ENCODE data around the gene NOC4L. TPM values are rescaled to one million over a fixed set of nuclear protein-coding genes. Genes with fewer than 3 reads are reported as not detected.

The NOC4L gene
- total and polyA plus RNA-seq, 2 donors (not counting 3 experiments of a cell fraction or from before 2014, with no cell fraction given), result 19.4 to 29.4 TPM

DNA sequence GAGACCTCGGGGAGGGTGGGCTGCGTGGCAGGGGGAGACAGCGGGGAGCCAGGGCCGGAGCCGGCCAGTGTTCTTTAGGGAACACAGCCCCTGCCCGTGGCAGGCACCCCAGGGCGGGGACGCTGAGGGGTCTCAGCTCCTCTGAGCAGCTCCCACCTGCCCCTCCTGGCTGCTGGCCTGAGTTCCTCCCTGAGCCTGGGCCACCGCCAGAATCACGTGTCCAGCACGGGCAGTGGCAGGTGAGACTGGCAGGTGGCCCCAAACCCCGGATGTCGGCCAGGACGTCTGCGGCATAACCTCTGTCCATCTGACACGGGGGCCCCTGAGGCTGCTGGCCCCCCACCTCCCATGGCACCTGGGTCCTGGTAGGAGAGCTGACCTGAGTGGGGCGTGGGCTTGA, 25.1 kb downstream of the NOC4L start:
- CTCF ChIA-PET, result no interaction called here
- no peak overlapping the region for H3K9ac ChIP-seq (replicated peaks; ENCODE audit: extremely low read depth, insufficient read depth, low read length)
- FAIRE-seq, result no peak

More for the DNA sequence above, 25.1 kb downstream of the NOC4L start:
- H3K4me1 ChIP-seq (ENCODE audit: control insufficient read depth, extremely low read depth, insufficient read depth, low read length), result no peaks in the 10 kb centered on the region
- no peaks in the 10 kb centered on the region for H3K79me2 ChIP-seq (ENCODE audit: control insufficient read depth, insufficient read depth, low read length)
- intact Hi-C loops (cut with micrococcal nuclease) (no loop called here), dilution Hi-C loops (cut with MboI; ENCODE audit: extremely low pct_ligation_motif_present, low sequenced_read_pairs) (no loop called here)
- peaks cover 0 to 2% of the 10 kb centered on the region in 2 experiments for H3K27me3 ChIP-seq (ENCODE audit: control insufficient read depth in 2 of 2, insufficient read depth in 2 of 2, low read length in 2 of 2)
- no peak overlapping the region for H2AFZ ChIP-seq (ENCODE audit: low read depth, low read length)
- BruUV-seq (replicated peaks), result no TSS peak
- POLR2A ChIA-PET, result no interaction called here
- H3K4me2 ChIP-seq (ENCODE audit: insufficient read depth, low read length), result no peak overlapping the region
- DNase-seq (ENCODE audit: low read depth, low spot score), result no peak
- no peaks in the 10 kb centered on the region for H3K36me3 ChIP-seq (ENCODE audit: control insufficient read depth in 2 of 2, extremely low read depth in 1 of 2, insufficient read depth in 2 of 2, low read length in 2 of 2)
- no peak overlapping the region for H3K4me3 ChIP-seq (replicated peaks in 1 of 3; ENCODE audit: insufficient read depth in 1 of 3, low read depth in 1 of 3, low read length in 3 of 3)
- no peaks in the 10 kb centered on the region for H3K9me1 ChIP-seq (replicated peaks; ENCODE audit: control insufficient read depth, extremely low read depth, insufficient read depth, low read length)
- no peaks in the 10 kb centered on the region for H4K20me1 ChIP-seq (replicated peaks; ENCODE audit: control insufficient read depth, extremely low read depth, insufficient read depth, low read length)
- H3K9me3 ChIP-seq (replicated peaks; ENCODE audit: control insufficient read depth, insufficient read depth, low read length), result no peaks in the 10 kb centered on the region
- H3K27ac ChIP-seq (ENCODE audit: insufficient read depth, low read depth, low read length), result no peak overlapping the region
- TF ChIP-seq, protein P1, sequence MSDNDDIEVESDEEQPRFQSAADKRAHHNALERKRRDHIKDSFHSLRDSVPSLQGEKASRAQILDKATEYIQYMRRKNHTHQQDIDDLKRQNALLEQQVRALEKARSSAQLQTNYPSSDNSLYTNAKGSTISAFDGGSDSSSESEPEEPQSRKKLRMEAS (IDR thresholded peaks at IDR 0.05; ENCODE audit: insufficient read depth, insufficient read length), result no peak
- TF ChIP-seq, protein P2, sequence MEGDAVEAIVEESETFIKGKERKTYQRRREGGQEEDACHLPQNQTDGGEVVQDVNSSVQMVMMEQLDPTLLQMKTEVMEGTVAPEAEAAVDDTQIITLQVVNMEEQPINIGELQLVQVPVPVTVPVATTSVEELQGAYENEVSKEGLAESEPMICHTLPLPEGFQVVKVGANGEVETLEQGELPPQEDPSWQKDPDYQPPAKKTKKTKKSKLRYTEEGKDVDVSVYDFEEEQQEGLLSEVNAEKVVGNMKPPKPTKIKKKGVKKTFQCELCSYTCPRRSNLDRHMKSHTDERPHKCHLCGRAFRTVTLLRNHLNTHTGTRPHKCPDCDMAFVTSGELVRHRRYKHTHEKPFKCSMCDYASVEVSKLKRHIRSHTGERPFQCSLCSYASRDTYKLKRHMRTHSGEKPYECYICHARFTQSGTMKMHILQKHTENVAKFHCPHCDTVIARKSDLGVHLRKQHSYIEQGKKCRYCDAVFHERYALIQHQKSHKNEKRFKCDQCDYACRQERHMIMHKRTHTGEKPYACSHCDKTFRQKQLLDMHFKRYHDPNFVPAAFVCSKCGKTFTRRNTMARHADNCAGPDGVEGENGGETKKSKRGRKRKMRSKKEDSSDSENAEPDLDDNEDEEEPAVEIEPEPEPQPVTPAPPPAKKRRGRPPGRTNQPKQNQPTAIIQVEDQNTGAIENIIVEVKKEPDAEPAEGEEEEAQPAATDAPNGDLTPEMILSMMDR (IDR thresholded peaks at IDR 0.05; ENCODE audit: extremely low read depth in 1 of 2, insufficient read depth in 1 of 2, low read depth in 1 of 2, low read length in 2 of 2), result no peak
- TF ChIP-seq EZH2 (IDR thresholded peaks at IDR 0.05; ENCODE audit: borderline replicate concordance, low read depth, low read length, severe bottlenecking) (no peak), POLR2AphosphoS5 (IDR thresholded peaks at IDR 0.05; ENCODE audit: insufficient read depth, low read depth, low read length) (no peak), FOS (IDR thresholded peaks at IDR 0.05; ENCODE audit: borderline replicate concordance, insufficient read depth, low read length) (no peak), GATA2 (IDR thresholded peaks at IDR 0.05; ENCODE audit: insufficient read depth, insufficient read length, low read depth, low read length) (no peak), POLR2A (IDR thresholded peaks at IDR 0.05; ENCODE audit: low read depth, low read length) (no peak), MYC (IDR thresholded peaks at IDR 0.05; ENCODE audit: low read depth, low read length) (no peak), JUN (IDR thresholded peaks at IDR 0.05; ENCODE audit: borderline replicate concordance, insufficient read depth, insufficient read length, low read depth) (no peak)
